Measurements from ENCODE around the gene GAS7. TPM values are rescaled to one million over a fixed set of nuclear protein-coding genes. Genes with fewer than 3 reads are reported as not detected.

Gene GAS7
- total and polyA plus RNA-seq, 8 donors, result 4.1 to 185 (median 30.5) TPM

GRCh38 chr17:9911089-9911488 is 287.3 kb downstream of the GAS7 start:
- Histone ChIP-seq H3K27me3 (peaks cover 0 to 11% (median 0%) of the 10 kb centered on the region in 3 donors), H3K4me3 (no peak overlapping the region), H3K36me3 (peaks cover 0 to 14% (median 5%) of the 10 kb centered on the region in 4 donors), H3K27ac (no peak overlapping the region), H3K4me1 (peaks cover 0 to 8% (median 4%) of the 10 kb centered on the region in 4 donors), H3K9me3 (no peaks in the 10 kb centered on the region)
- no peak for TF ChIP-seq POLR2A (IDR thresholded peaks at IDR 0.05)
- no peak for TF ChIP-seq POLR2AphosphoS5 (IDR thresholded peaks at IDR 0.05)
- no peak for TF ChIP-seq EP300 (IDR thresholded peaks at IDR 0.05)
- TF ChIP-seq, protein P1, sequence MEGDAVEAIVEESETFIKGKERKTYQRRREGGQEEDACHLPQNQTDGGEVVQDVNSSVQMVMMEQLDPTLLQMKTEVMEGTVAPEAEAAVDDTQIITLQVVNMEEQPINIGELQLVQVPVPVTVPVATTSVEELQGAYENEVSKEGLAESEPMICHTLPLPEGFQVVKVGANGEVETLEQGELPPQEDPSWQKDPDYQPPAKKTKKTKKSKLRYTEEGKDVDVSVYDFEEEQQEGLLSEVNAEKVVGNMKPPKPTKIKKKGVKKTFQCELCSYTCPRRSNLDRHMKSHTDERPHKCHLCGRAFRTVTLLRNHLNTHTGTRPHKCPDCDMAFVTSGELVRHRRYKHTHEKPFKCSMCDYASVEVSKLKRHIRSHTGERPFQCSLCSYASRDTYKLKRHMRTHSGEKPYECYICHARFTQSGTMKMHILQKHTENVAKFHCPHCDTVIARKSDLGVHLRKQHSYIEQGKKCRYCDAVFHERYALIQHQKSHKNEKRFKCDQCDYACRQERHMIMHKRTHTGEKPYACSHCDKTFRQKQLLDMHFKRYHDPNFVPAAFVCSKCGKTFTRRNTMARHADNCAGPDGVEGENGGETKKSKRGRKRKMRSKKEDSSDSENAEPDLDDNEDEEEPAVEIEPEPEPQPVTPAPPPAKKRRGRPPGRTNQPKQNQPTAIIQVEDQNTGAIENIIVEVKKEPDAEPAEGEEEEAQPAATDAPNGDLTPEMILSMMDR (IDR thresholded peaks at IDR 0.05), result no peak
- WGBS, 5 donors, result 63 to 79% (median 73%) methylated on average over 10 to 12 of the region's 12 CpGs
- intact Hi-C loops (cut with DNase I; ENCODE audit: low total_unique reads), result no loop called here
- DNase-seq, result no peak

GRCh38 chr17:9908649-9909042 is 289.8 kb downstream of the GAS7 start:
- H3K36me3 ChIP-seq, result no peaks in the 10 kb centered on the region
- H3K9me3 ChIP-seq, result no peaks in the 10 kb centered on the region
- H3K4me3 ChIP-seq, result no peak overlapping the region
- no peak overlapping the region for H3K27ac ChIP-seq
- no peak for DNase-seq
- peaks cover 0 to 8% (median 4%) of the 10 kb centered on the region in 4 donors for H3K4me1 ChIP-seq
- intact Hi-C loops (cut with DNase I; ENCODE audit: low total_unique reads), result no loop called here
- peaks cover 0 to 20% (median 0%) of the 10 kb centered on the region in 3 donors for H3K27me3 ChIP-seq
- TF ChIP-seq, protein P1 (IDR thresholded peaks at IDR 0.05), result no peak
- TF ChIP-seq POLR2A (IDR thresholded peaks at IDR 0.05), result no peak
- TF ChIP-seq POLR2AphosphoS5 (IDR thresholded peaks at IDR 0.05), result no peak
- no peak for TF ChIP-seq EP300 (IDR thresholded peaks at IDR 0.05)
- WGBS, 5 donors, result 35 to 52% (median 48%) methylated on average over 7 of the region's 7 CpGs

DNA sequence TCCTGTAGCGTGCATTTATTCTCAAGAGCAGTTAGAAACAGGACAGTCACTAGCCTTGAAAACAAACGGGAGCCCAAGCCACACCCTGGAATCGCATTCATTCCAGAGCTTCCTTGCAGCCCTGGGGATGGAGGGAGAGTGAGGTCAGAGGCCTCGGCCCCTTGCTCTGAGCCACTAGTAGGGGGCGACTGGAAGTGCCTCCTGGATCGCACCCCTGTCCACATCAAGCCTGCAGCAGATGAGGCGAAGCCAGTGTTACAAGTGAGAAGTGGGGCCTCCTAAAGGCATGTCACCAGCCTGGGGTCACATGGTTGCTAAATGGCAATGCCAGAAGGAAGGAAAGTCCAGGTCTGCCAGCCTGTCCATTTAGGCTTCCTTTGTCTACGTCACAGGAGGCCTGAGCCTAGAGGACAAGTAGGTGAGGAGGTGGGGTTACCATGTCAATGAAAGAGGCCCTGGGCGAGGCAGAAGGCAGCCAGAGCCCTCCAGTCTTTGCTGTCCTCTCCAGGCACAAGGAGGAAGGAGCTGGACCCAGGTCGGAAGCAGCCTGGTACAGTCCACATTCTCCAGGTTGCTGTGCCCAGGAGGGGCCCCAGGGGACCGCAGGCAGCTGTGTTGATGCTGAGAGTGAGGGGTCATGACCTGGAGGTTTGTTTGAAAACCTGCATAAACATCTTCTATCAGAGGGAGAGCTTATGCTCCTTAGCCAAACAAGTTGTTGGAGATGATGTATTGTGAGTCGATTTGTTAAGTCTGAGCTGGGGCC is 290.3 kb downstream of the GAS7 start:
- Histone ChIP-seq H3K27me3 (peaks cover 0 to 20% (median 0%) of the 10 kb centered on the region in 3 donors), H3K36me3 (no peaks in the 10 kb centered on the region), H3K4me3 (no peak overlapping the region), H3K4me1 (peaks cover 0 to 8% (median 4%) of the 10 kb centered on the region in 4 donors), H3K27ac (no peak overlapping the region), H3K9me3 (no peaks in the 10 kb centered on the region)
- WGBS, 5 donors, result 32 to 44% (median 36%) methylated on average over 12 of the region's 12 CpGs
- peak in 1 of 2 donors; percentile 27 for DNase-seq
- intact Hi-C loops (cut with DNase I; ENCODE audit: low total_unique reads), result no loop called here
- no peak for TF ChIP-seq POLR2A (IDR thresholded peaks at IDR 0.05)
- TF ChIP-seq, protein P1 (IDR thresholded peaks at IDR 0.05), result no peak
- no peak for TF ChIP-seq POLR2AphosphoS5 (IDR thresholded peaks at IDR 0.05)
- no peak for TF ChIP-seq EP300 (IDR thresholded peaks at IDR 0.05)

DNA sequence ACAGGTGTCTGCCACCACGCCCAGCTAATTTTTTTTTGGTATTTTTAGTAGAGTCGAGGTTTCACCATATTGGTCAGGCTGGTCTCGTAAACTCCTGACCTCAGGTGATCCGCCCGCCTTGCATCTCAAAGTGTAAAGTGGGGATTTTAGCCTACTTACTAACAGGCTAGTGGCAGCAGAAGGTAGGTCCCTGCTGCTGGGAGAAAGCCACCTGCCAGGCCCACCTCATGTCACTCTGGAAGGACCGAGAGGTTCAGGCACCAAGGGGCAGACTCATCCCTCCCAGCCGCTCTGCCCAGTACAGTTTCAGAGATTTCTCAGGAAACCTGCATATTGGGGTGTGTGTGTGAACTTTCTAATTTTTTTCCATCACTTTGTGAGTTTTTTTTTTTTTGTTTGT is 291.3 kb downstream of the GAS7 start:
- WGBS, 5 donors, result 79 to 90% (median 85%) methylated on average over 7 of the region's 7 CpGs
- Histone ChIP-seq H3K4me1 (peaks cover 0 to 8% (median 4%) of the 10 kb centered on the region in 4 donors), H3K36me3 (no peaks in the 10 kb centered on the region), H3K27ac (no peak overlapping the region), H3K27me3 (peaks cover 0 to 20% (median 0%) of the 10 kb centered on the region in 3 donors), H3K9me3 (no peaks in the 10 kb centered on the region), H3K4me3 (no peak overlapping the region)
- no peak for DNase-seq
- no peak for TF ChIP-seq POLR2AphosphoS5 (IDR thresholded peaks at IDR 0.05)
- TF ChIP-seq, protein P1 (IDR thresholded peaks at IDR 0.05), result no peak
- intact Hi-C loops (cut with DNase I; ENCODE audit: low total_unique reads), result no loop called here

Data from stomach (tissue), 9 donors.